Measurements from ENCODE around the gene AUTS2.

- no peak for TF ChIP-seq POLR2A (IDR thresholded peaks at IDR 0.05; ENCODE audit: control extremely low read depth in 1 of 2, low read depth in 2 of 2, low read length in 2 of 2)
- TF ChIP-seq EZH2 (IDR thresholded peaks at IDR 0.05; ENCODE audit: low read depth, low read length, severe bottlenecking): no peak
- no peak for TF ChIP-seq TAF1 (IDR thresholded peaks at IDR 0.05; ENCODE audit: low read depth, low read length)
Measured at GRCh38 chr7:69624435-69625230, 26.4 kb downstream of the AUTS2 start.
